ENCODE data around the gene HDAC1. TPM values are rescaled to one million over a fixed set of nuclear protein-coding genes. Genes with fewer than 3 reads are reported as not detected.
A peak's percentile ranks its signal among the peaks of the same experiment; 100 is the strongest.

HDAC1 gene
- total and polyA plus RNA-seq, 2 of the 13 experiments (the other 11 are each of a cell fraction or from before 2014, with no cell fraction given): 93.5 to 189 TPM

GRCh38 chr1:32351399-32352238, 59.7 kb downstream of the HDAC1 start (continued):
- TF ChIP-seq ZNF280B (CRISPR knock-in tag; IDR thresholded peaks at IDR 0.05; ENCODE audit: borderline replicate concordance): no peak
- no peak for TF ChIP-seq SMAD3 (CRISPR knock-in tag; IDR thresholded peaks at IDR 0.05)
- 0 out of 2 replicates have a peak, but pooled peaks have one; percentile 21 for TF ChIP-seq ONECUT2 (CRISPR knock-in tag; IDR thresholded peaks at IDR 0.05)
- 0 out of 2 replicates have a peak, but pooled peaks have one; percentile 31 for TF ChIP-seq SRY (CRISPR knock-in tag; IDR thresholded peaks at IDR 0.05)
- no peak for TF ChIP-seq NCOA2 (CRISPR knock-in tag; IDR thresholded peaks at IDR 0.05)
- TF ChIP-seq BCLAF1 (IDR thresholded peaks at IDR 0.05): no peak
- TF ChIP-seq ZNF850 (CRISPR knock-in tag; conservative IDR thresholded peaks at IDR 0.05): no peak
- peak; percentile 49; the same call in 1 of the 2 replicates for TF ChIP-seq PHF8 (CRISPR knock-in tag; IDR thresholded peaks at IDR 0.05)
- no peak for TF ChIP-seq NFE2L2 (IDR thresholded peaks at IDR 0.05; ENCODE audit: low read length)
- no peak for TF ChIP-seq PHF5A (CRISPR knock-in tag; IDR thresholded peaks at IDR 0.05; ENCODE audit: low read depth, unreplicated experiment)
- no peak; the same call in 1 of the 2 replicates for TF ChIP-seq KLF12 (CRISPR knock-in tag; IDR thresholded peaks at IDR 0.05; ENCODE audit: borderline replicate concordance)
- no peak for TF ChIP-seq REPIN1 (CRISPR knock-in tag; IDR thresholded peaks at IDR 0.05; ENCODE audit: borderline replicate concordance, low read depth)
- TF ChIP-seq ZNF766 (CRISPR knock-in tag; IDR thresholded peaks at IDR 0.05; ENCODE audit: borderline replicate concordance): no peak; the same call in 1 of the 2 replicates
- peak; percentile 92 for TF ChIP-seq ZFY (CRISPR knock-in tag; IDR thresholded peaks at IDR 0.05)
- 0 out of 2 replicates have a peak, but pooled peaks have one; percentile 33 for TF ChIP-seq ELF3 (CRISPR knock-in tag; IDR thresholded peaks at IDR 0.05)
- TF ChIP-seq ZKSCAN8 (CRISPR knock-in tag; IDR thresholded peaks at IDR 0.05; ENCODE audit: borderline replicate concordance): no peak
- no peak for TF ChIP-seq MEIS1 (CRISPR knock-in tag; IDR thresholded peaks at IDR 0.05; ENCODE audit: borderline replicate concordance)
- TF ChIP-seq ZNF574 (CRISPR knock-in tag; IDR thresholded peaks at IDR 0.05): no peak; the same call in 1 of the 2 replicates
- TF ChIP-seq MAX (IDR thresholded peaks at IDR 0.05): peak; percentile 44; the same call in 1 of the 2 replicates
- no peak for TF ChIP-seq HDAC6 (IDR thresholded peaks at IDR 0.05; ENCODE audit: low read depth, low read length)
- TF ChIP-seq ZNF788 (CRISPR knock-in tag; IDR thresholded peaks at IDR 0.05; ENCODE audit: borderline replicate concordance): no peak; the same call in 1 of the 2 replicates
- TF ChIP-seq MTA1 (CRISPR knock-in tag; IDR thresholded peaks at IDR 0.05; ENCODE audit: borderline replicate concordance): no peak
- no peak for TF ChIP-seq ZNF510 (CRISPR knock-in tag; IDR thresholded peaks at IDR 0.05; ENCODE audit: low read depth)

Measured in HepG2 (cell line).